NCI-H1105 treated with DMSO at 0.1 percent for 48 hours (cell line): Measurements from ENCODE around the gene SOCS1.
A peak's percentile ranks its signal among the peaks of the same experiment; 100 is the strongest.

Source experiments
- DNase-seq: peaks from one replicate; lab custom pipeline; 2025; lab: John Stamatoyannopoulos, UW

Gene SOCS1

GRCh38 chr16:11260596-11260966 is 4.6 kb upstream of the SOCS1 start:
- DNase-seq: no peak

- DNase-seq: no peak
These were observed 3.9 kb upstream of the SOCS1 start for GRCh38 chr16:11259655-11260595.

GRCh38 chr16:11258553-11259492 is 2.8 kb upstream of the SOCS1 start:
- DNase-seq: no peak

GRCh38 chr16:11257131-11257938 is 1.3 kb upstream of the SOCS1 start:
- peak; percentile 74 for DNase-seq

GRCh38 chr16:11256661-11257130 is 692 bp upstream of the SOCS1 start:
- DNase-seq: no peak

GRCh38 chr16:11254913-11255736 is 879 bp downstream of the SOCS1 start:
- peak; percentile 31 for DNase-seq

GRCh38 chr16:11253995-11254912 is 1.8 kb downstream of the SOCS1 start:
- no peak for DNase-seq

GRCh38 chr16:11253009-11253994 is 2.7 kb downstream of the SOCS1 start:
- DNase-seq: no peak

- DNase-seq: no peak
These were observed 3.5 kb downstream of the SOCS1 start for GRCh38 chr16:11252482-11252931.

GRCh38 chr16:11251525-11252481 is 4.2 kb downstream of the SOCS1 start:
- no peak for DNase-seq

GRCh38 chr16:11250786-11251524 is 5.0 kb downstream of the SOCS1 start:
- DNase-seq: no peak

- DNase-seq: no peak
These were observed 5.8 kb downstream of the SOCS1 start for GRCh38 chr16:11250091-11250785.

- DNase-seq: no peak
These were observed 6.6 kb downstream of the SOCS1 start for GRCh38 chr16:11249233-11250061.

- DNase-seq: no peak
These were observed 7.9 kb downstream of the SOCS1 start for GRCh38 chr16:11248133-11248532.

- no peak for DNase-seq
These were observed 10.0 kb downstream of the SOCS1 start for GRCh38 chr16:11245988-11246387.
